ENCODE results near the gene PPP1R3F.
"Not testable (repeated sequence)": the region's sequence is repeated elsewhere in the genome, so short reads cannot be mapped to it uniquely, and the experiment has no call there.

The PPP1R3F gene

DNA sequence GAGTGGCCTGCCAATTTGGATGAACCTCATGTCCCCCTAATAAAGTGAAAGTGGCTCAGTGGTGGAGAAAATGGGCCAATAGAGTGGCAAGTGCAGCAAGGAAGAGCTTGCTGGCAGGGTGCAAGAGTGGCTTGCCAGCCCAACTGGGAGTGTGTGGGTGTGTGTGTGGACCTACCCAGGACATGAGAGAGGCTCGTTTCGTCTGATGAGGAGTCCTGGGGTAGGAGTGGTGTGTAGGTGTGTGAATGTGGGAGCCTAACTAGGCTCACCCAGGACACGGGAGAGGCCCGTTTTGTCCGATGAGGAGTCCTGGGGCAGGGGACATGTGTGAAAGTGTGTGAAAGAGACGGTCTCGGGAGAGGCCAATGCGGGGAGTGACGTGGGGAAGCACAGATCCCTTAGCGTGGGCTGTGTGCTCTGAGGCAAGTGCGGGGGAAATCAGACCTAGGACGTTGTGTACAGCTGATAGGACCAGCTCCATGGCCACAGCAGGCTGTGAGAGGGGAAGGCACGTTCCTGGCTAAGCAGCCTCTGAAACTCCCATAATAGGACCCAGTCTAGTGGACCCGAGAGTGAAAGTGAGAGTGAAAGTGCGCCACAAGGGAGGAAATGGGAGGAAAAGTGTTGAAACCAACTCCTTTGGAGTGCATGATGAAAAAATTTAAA, 39.1 kb downstream of the PPP1R3F start:
- DNase-seq (ENCODE audit: insufficient read length, low spot score) (no peak), FAIRE-seq (no peak)

DNA sequence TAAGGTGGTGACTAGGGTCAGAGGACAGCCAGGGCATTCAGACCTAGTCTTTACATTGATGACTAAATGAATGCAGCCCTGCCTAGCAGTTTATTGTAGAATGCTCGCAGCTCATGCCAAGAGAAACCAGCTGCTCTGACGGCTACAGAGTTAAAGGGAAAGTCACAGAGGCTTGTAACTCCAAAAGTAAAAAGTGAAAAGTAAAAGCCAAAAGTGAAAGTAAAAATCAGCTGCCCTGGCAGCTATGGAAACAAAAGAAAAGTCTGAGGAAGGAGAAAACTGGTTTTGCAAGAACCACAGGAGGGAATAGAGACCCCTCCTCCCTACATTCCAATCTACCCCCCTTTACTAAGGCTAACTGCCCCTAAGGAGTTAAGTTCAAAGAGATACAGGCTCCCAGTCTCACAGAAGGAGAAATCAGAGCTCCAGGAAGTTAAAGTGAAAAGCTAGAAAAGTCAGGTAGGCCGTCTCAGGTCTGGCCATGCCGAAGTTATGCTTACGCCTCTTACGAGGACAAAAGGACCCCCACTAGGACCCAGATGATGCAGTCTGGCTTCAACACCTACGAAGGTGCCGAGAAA, 39.9 kb downstream of the PPP1R3F start:
- no peak for DNase-seq (ENCODE audit: insufficient read length, low spot score)
- peak; percentile 85 for FAIRE-seq

DNA sequence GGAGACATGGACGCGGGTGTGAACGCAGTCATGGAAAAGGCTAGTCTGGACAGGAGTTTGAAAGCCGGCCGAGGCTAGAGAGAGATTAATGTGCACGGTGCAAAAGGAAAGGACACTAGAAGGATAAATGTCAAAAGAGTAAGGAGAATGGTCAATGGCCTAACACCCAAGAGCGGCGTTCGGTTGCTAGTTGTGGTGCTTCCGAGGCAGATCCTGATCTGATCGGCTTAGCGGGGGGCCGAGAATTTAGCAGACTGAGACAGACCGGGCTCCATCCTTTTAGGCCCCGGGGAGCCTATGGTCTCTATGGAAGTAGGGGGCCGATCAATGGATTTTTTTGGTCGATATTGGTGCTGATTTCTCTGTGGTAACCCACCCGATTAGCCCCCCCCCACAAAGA, 40.8 kb downstream of the PPP1R3F start:
- no peak for DNase-seq (ENCODE audit: insufficient read length, low spot score)

DNA sequence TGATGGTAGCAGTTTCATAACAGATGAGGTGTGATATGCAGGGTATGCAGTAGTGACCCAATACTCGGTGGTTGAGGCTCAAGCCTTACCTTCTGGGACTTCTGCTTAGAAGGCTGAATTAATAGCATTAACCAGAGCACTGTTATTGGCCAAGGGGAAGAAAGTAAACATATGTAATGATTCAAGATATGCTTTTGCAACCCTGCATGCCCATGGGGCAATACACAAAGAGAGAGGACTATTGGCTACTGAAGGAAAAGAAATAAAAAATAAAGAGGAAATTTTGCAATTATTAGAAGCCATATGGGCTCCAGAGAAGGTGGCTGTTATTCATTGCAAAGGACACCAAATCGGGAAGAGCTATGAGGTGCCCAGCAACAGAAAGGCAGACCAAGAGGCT, 42.6 kb downstream of the PPP1R3F start:
- DNase-seq (ENCODE audit: insufficient read length, low spot score), result no peak
- no peak for FAIRE-seq

More for the DNA sequence above, 40.8 kb downstream of the PPP1R3F start:
- no peak for FAIRE-seq

DNA sequence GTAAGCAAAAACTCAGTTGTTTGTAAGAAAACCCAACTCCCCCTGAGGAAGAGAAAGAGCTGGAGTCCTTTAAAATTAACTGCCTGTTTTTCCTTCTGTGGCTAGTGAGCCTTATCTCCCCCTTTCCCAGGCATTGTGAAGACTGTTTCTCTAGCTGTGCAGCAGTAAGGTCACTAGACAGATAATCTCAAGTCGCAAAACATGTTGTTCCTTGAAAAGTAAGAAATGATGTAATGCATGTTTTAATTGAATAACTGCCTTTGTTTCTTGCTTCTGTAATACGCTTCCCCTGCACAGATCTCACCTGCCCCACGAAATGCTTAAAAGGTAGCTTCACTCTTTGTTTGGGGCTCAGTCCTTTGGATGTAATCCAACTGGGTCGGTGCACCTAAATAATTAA, 46.5 kb downstream of the PPP1R3F start:
- no peak for FAIRE-seq

DNA sequence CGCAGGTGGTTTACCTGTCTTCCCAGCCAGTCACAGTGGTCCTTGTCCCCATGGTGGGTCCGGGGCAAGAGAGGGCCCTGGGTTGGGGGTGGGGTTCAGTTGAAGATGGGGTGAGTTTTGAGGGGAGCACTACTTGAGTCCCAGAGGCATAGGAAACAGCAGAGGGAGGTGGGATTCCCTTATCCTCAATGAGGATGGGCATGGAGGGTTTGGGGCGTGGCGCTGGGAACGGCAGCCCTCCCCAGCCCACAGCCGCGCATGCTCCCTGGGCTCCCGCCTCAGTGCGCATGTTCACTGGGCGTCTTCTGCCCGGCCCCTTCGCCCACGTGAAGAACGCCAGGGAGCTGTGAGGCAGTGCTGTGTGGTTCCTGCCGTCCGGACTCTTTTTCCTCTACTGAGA, 52.1 kb downstream of the PPP1R3F start, which contains the start of gene GAGE12J:
GAGE12J (plus strand) TSS at position 301 of the 400 bp plus-strand sequence. CDS start 1,157 bp downstream, outside the sequence.
- DNase-seq (ENCODE audit: insufficient read length, low spot score); FAIRE-seq: not testable (repeated sequence)

More for the DNA sequence above, 46.5 kb downstream of the PPP1R3F start:
- no peak for DNase-seq (ENCODE audit: insufficient read length, low spot score)

DNA sequence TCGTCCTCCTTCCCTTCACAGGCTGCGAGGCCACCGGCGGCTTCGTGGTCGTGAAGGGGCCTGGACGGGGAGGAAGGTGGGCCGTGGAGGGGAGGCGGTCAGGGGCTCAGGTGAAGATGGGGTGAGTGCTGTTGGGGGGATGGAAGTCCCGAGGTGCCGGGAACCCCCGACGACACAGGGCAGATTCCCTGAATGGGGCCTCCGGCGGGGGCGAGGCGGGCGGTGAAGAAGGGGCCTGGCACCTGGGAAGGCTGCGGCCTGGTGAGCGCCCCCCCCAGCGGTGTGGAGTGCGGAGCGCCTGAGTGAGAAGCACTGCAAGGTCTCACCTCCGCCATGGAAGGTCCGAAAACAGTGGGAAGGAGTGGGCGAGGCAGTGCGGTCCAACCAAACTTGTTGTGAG, 52.7 kb downstream of the PPP1R3F start:
- not testable (repeated sequence) for DNase-seq (ENCODE audit: insufficient read length, low spot score); FAIRE-seq

DNA sequence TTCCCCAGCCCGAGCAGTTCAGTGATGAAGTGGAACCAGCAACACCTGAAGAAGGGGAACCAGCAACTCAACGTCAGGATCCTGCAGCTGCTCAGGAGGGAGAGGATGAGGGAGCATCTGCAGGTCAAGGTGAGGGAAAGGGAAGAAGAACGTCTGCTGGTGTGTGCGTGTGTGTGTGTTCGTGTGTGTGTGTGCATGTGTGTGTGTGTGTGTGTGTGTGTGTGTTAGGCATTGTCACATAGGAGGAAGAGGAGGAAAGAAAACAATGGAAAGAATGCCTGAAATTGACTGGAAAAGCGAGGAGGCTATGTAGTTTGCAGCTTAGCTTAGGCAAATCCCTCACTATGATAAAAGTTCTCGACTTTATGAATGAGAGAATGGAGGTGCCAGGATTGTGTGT, 54.1 kb downstream of the PPP1R3F start:
- not testable (repeated sequence) for DNase-seq (ENCODE audit: insufficient read length, low spot score); FAIRE-seq

DNA sequence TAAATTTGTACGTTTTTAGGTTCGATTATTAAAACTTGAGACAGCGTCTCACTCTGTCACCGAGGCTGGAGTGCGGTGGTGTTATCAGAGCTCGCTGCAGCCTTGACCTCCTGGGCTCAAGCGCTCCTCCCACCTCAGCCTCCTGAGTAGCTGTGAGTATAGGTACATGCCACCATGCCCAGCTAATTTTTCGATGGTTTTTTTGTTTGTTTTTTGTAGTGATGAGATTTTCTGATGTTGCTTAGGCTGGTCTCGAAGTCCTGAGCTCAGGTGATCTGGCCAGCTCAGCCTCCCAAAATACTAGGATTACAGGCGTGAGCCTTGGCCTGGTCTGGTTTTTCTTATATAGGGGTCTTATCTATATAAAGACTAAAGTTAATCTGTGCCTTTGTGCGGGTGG, 60.8 kb downstream of the PPP1R3F start:
- DNase-seq (ENCODE audit: insufficient read length, low spot score); FAIRE-seq: not testable (repeated sequence)

DNA sequence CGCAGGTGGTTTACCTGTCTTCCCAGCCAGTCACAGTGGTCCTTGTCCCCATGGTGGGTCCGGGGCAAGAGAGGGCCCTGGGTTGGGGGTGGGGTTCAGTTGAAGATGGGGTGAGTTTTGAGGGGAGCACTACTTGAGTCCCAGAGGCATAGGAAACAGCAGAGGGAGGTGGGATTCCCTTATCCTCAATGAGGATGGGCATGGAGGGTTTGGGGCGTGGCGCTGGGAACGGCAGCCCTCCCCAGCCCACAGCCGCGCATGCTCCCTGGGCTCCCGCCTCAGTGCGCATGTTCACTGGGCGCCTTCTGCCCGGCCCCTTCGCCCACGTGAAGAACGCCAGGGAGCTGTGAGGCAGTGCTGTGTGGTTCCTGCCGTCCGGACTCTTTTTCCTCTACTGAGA, 61.7 kb downstream of the PPP1R3F start, which contains the start of gene GAGE13:
GAGE13 (plus strand) TSS at position 301 of the 400 bp plus-strand sequence. CDS start 1,156 bp downstream, outside the sequence.
- not testable (repeated sequence) for FAIRE-seq

DNA sequence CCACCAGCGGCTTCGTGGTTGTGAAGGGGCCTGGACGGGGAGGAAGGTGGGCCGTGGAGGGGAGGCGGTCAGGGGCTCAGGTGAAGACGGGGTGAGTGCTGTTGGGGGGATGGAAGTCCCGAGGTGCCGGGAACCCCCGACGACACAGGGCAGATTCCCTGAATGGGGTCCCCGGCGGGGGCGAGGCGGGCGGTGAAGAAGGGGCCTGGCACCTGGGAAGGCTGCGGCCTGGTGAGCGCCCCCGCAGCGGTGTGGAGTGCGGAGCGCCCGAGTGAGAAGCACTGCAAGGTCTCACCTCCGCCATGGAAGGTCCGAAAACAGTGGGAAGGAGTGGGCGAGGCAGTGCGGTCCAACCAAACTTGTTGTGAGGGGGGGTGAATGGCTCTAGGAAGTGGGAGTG, 62.2 kb downstream of the PPP1R3F start:
- DNase-seq (ENCODE audit: insufficient read length, low spot score); FAIRE-seq: not testable (repeated sequence)

More for the DNA sequence above, 61.7 kb downstream of the PPP1R3F start, which contains the start of gene GAGE13:
- DNase-seq (ENCODE audit: insufficient read length, low spot score), result not testable (repeated sequence)

All from GM19239 (cell line).